Ectodermal cell (in vitro differentiated cells): ENCODE results near the gene MT1M.
"Not testable (repeated sequence)": the region's sequence is repeated elsewhere in the genome, so short reads cannot be mapped to it uniquely, and the experiment has no call there.

ENCODE experiments used
- H3K27ac ChIP-seq: 2 replicates; pipeline ENCODE4 v1.7.0; 2013; ENCODE audit warnings: mild to moderate bottlenecking, low read depth, low read length; ENCODE audit not compliant: insufficient read depth, poor library complexity, severe bottlenecking
- H3K27me3 ChIP-seq: 2 replicates; pipeline ENCODE4 v1.7.0; 2013; ENCODE audit warnings: mild to moderate bottlenecking, low read length; ENCODE audit not compliant: insufficient read depth, control insufficient read depth, poor library complexity, severe bottlenecking
- H3K36me3 ChIP-seq: one replicate; pipeline ENCODE4 v1.7.0; 2013; ENCODE audit warnings: low read length; ENCODE audit not compliant: control insufficient read depth, insufficient read depth
- H3K4me1 ChIP-seq: one replicate; pipeline ENCODE4 v1.7.0; 2013; ENCODE audit warnings: low read length; ENCODE audit not compliant: control insufficient read depth, insufficient read depth
- H3K4me3 ChIP-seq: 2 replicates; pipeline ENCODE4 v1.7.0; 2013; ENCODE audit warnings: low read depth, low read length, control low read depth; ENCODE audit not compliant: insufficient read depth
- H3K9me3 ChIP-seq: 2 replicates; pipeline ENCODE4 v1.7.0; 2013; ENCODE audit warnings: mild to moderate bottlenecking, low read length, moderate library complexity; ENCODE audit not compliant: control insufficient read depth
- WGBS, 2 experiments: methylation state at CpG; one replicate each; pipeline ENCODE4 v1.1.7; 2013; ENCODE audit warnings: missing lambda C conversion rate in 2 of 2; 5-methylcytosine and 5-hydroxymethylcytosine counted together

The MT1M gene

DNA sequence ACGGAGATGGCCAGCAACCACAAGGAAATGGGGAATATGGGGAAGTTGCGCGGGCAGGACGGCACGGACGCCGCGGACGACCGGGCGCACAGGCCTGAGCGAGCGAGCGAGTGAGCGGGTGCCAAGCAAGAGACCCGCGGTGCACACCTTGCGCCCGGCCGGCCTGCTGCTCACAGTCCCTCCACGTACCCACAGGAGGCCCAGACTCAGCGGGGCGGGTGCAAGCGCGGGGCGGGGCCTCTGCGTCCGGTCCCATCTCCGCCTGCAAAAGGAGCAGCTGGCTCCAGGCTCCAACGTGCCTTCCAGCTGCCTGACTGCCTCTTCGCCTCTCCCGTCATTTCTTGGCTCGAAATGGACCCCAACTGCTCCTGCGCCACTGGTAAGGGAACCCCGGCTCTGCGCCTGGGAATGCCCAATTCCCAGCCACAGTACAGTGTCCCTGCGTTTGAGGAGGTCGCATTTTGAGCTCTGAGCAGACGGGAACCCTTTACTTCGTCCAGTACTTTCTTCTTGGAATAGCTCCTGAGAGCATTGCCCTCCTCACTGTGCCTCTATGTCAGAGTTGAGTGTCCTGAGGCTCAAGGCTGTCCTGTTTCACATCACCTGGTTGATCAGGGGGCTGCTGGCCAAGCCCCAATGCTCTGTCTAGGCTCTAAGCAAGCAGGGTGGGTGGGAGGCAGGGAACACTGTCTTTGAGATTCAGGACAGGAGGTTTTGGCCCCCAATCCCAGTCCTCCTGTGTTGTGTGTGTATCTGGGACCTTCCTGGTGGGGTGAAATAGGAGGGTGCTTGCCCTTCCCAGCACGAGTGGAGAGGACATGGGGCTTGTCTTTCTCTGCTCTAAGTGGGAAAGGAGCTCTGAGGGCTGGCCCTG lies 15.0 kb upstream of the MT1M start:
- no peak overlapping the region for H3K27ac ChIP-seq
- H3K36me3 ChIP-seq, result no peaks in the 10 kb centered on the region
- H3K27me3 ChIP-seq, result peaks cover 76% of the 10 kb centered on the region
- peak overlapping the region; percentile 23 for H3K4me3 ChIP-seq
- H3K9me3 ChIP-seq, result no peaks in the 10 kb centered on the region
- 4 to 6% methylated on average over 41 of the region's 41 CpGs for WGBS, 2 experiments
- peaks cover 14% of the 10 kb centered on the region for H3K4me1 ChIP-seq

DNA sequence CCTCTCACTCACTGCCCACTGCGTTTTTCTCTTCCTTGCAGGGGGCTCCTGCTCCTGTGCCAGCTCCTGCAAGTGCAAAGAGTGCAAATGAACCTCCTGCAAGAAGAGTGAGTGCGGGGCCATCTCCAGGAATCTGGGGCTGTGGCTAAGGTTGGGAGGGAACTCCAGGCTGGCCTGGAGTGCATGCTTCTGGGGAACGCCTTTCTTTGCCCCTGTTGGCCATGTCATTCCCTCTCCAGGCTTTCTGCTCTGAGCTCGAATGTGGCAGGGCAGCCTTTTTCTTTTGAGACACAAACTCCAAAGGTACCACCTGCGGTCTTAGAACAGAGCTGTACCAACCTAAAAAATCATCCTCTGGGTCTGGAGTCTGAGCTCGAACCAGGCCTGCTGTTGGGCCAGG lies 14.3 kb upstream of the MT1M start:
- H3K27me3 ChIP-seq, result peaks cover 74% of the 10 kb centered on the region

DNA sequence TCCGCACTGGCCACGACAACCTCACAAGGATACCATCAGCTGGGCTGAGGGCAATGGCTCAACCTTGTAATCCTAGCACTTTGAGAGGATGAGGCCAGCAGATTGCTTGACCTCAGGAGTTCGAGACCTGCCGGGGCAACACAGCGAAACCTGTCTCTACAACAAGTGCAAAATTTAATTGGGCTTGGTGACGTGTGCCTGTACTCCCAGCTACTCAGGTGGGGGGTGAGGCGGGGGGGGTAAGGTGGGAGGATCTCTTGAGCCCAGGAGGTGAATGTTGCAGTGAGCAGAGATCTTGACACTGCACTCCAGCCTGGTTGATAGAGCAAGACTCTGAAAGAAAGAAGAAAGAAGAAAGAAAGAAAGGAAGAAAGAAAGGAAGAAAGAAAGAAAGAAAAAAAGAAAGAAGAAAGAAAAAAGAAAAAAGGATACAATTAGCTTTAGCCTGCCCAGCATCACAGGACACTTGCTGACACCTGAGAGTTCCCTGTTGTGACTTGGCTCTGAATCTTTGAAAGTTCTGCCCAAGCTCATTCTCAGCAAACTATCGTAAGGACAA lies 12.0 kb upstream of the MT1M start:
- no peaks in the 10 kb centered on the region for H3K9me3 ChIP-seq
- peaks cover 14% of the 10 kb centered on the region for H3K4me1 ChIP-seq
- H3K4me3 ChIP-seq, result no peak overlapping the region
- WGBS, 2 experiments, result 77 to 84% methylated on average over 8 of the region's 8 CpGs
- H3K27me3 ChIP-seq, result peaks cover 81% of the 10 kb centered on the region
- no peak overlapping the region for H3K27ac ChIP-seq
- H3K36me3 ChIP-seq, result no peaks in the 10 kb centered on the region

More for the DNA sequence above, 14.3 kb upstream of the MT1M start:
- H3K36me3 ChIP-seq, result no peaks in the 10 kb centered on the region
- 24 to 34% methylated on average over 6 of the region's 6 CpGs for WGBS, 2 experiments
- no peaks in the 10 kb centered on the region for H3K9me3 ChIP-seq
- no peak overlapping the region for H3K4me3 ChIP-seq
- H3K4me1 ChIP-seq, result peaks cover 14% of the 10 kb centered on the region
- no peak overlapping the region for H3K27ac ChIP-seq

GRCh38 chr16:56621665-56622445 lies 10.6 kb upstream of the MT1M start:
- peaks cover 13% of the 10 kb centered on the region for H3K4me1 ChIP-seq
- H3K9me3 ChIP-seq, H3K27ac ChIP-seq, H3K4me3 ChIP-seq, H3K36me3 ChIP-seq: not testable (repeated sequence)
- peaks cover 81% of the 10 kb centered on the region for H3K27me3 ChIP-seq
- WGBS, 2 experiments, result 40 to 41% methylated on average over 4 of the region's 4 CpGs

DNA sequence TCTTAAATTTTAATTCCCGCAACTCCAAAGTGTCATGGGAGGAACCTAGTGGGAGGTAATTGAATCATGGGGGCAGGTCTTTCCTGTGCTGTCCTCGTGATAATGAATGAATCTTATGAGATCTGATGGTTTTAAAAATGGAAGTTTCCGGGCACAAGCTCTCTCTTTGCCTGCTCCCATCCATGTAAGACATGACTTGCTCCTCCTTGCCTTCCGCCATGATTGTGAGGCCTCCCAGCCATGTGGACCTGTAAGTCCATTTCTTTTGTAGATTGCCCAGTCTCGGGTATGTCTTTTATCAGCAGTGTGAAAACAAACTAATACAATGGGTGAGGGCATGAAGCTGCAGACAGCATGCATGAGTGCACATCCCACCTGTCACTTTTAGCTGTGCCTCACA lies 9.3 kb upstream of the MT1M start:
- not testable (repeated sequence) for H3K9me3 ChIP-seq, H3K27ac ChIP-seq, H3K36me3 ChIP-seq, H3K4me1 ChIP-seq, H3K4me3 ChIP-seq
- H3K27me3 ChIP-seq, result peaks cover 78% of the 10 kb centered on the region
- 93% methylated on average over 5 of the region's 5 CpGs for WGBS, 2 experiments

- Histone ChIP-seq H3K27ac (no peak overlapping the region), H3K36me3 (no peaks in the 10 kb centered on the region), H3K27me3 (peaks cover 78% of the 10 kb centered on the region), H3K4me1 (no peaks in the 10 kb centered on the region), H3K4me3 (no peak overlapping the region), H3K9me3 (no peaks in the 10 kb centered on the region)
- WGBS, 2 experiments, result 96% methylated on average over 2 of the region's 2 CpGs
Measured at GRCh38 chr16:56623637-56624036, 8.8 kb upstream of the MT1M start.

GRCh38 chr16:56625140-56625942 lies 7.1 kb upstream of the MT1M start, which contains the start of gene MT1E:
TSS of gene MT1E (plus strand) at chr16:56625781. CDS start at chr16:56625852, 71 bp downstream.
- H3K27me3 ChIP-seq, result peaks cover 78% of the 10 kb centered on the region
- WGBS, 2 experiments, result 2 to 3% methylated on average over 62 of the region's 62 CpGs

DNA sequence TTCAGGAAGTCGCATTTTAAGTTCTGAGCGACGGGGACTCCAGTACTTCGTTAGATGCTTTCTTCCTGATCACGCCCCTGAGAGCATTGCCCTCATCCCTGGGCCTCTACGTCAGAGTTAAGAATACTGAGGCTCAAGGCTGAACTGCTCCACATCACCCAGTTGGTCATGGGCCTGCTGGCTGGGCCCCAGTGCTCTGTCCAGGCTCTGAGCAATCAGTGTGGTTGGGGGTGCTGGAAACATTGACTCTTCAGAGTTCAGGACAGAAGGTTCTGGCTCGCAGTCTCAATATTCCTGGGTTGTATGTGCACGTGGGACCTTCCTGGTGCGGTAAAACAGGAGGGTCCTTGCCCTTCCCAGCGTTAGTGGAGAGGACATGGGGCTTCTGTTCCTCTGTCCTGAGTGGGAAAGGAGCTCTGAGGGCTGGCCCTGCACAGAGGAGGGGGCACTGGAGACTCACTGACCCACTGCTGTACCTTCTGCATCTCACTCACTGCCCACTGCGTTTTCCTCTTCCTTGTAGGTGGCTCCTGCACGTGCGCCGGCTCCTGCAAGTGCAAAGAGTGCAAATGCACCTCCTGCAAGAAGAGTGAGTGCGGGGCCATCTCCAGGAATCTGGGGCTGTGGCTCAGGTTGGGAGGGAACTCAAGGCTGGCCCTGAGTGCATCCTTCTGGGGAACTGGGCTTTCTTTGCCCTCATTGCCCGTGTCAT lies 6.4 kb upstream of the MT1M start:
- H3K4me3 ChIP-seq, result no peak overlapping the region
- no peak overlapping the region for H3K27ac ChIP-seq
- no peaks in the 10 kb centered on the region for H3K4me1 ChIP-seq
- no peaks in the 10 kb centered on the region for H3K9me3 ChIP-seq
- H3K27me3 ChIP-seq, result peaks cover 81% of the 10 kb centered on the region
- WGBS, 2 experiments, result 19 to 27% methylated on average over 16 of the region's 16 CpGs
- H3K36me3 ChIP-seq, result no peaks in the 10 kb centered on the region

More at GRCh38 chr16:56625140-56625942, 7.1 kb upstream of the MT1M start, which contains the start of gene MT1E:
- Histone ChIP-seq H3K9me3 (no peaks in the 10 kb centered on the region), H3K27ac (no peak within 1 kb of the TSS), H3K4me1 (no peaks in the 10 kb centered on the region), H3K36me3 (no peaks in the 10 kb centered on the region), H3K4me3 (peak within 1 kb of the TSS; percentile 33)

DNA sequence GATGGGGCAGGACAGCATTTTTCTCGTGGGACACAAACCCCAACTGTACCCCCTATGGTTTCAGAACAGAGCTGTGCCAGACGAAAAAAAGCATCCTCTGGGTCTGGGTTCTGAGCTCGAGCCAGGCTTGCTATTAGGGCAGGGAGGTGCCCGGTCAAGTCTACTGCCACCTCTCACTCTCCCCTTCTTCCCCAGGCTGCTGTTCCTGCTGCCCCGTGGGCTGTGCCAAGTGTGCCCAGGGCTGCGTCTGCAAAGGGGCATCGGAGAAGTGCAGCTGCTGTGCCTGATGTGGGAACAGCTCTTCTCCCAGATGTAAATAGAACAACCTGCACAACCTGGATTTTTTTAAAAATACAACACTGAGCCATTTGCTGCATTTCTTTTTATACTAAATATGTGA lies 5.8 kb upstream of the MT1M start:
- Histone ChIP-seq H3K9me3 (no peaks in the 10 kb centered on the region), H3K4me1 (no peaks in the 10 kb centered on the region), H3K4me3 (no peak overlapping the region), H3K36me3 (no peaks in the 10 kb centered on the region), H3K27me3 (peaks cover 82% of the 10 kb centered on the region), H3K27ac (no peak overlapping the region)
- 54 to 57% methylated on average over 7 of the region's 7 CpGs for WGBS, 2 experiments
